K562 (cell line): Measurements from ENCODE around the gene IFI16. TPM values are rescaled to one million over a fixed set of nuclear protein-coding genes. Genes with fewer than 3 reads are reported as not detected.
"Not testable (repeated sequence)": the region's sequence is repeated elsewhere in the genome, so short reads cannot be mapped to it uniquely, and the experiment has no call there.

Source experiments
- ATAC-seq: fragments of 200-7000 bp; cut with Tn5 transposase; 3 replicates; pipeline ENCODE4 v1.9.1; 2020; ENCODE audit warnings: moderate library complexity
- BruUV-seq: library from RNA; stranded (reverse); fragments of 400-500 nt; replicated peaks from 2 replicates; lab custom pipeline; 2021; lab: Mats Ljungman, UMichigan
- CTCF ChIA-PET: fragments of 300-600 bp; formaldehyde crosslinking; extraction: SDS; loops from one replicate; lab custom pipeline; 2021; ENCODE audit warnings: low intra/inter-chr PET ratio; lab: Yijun Ruan, JAX
- POLR2A ChIA-PET: fragments of 300-600, 350-650 bp; sonication (Branson Sonifier 250); formaldehyde crosslinking; extraction: SDS; loops from one replicate; lab custom pipeline; 2021; ENCODE audit warnings: antibody characterized with exemption, inconsistent platforms; lab: Yijun Ruan, JAX
- DNase-seq, 4 experiments: peaks; one replicate each; pipeline versions ENCODE4 v3.0.0 to v3.0.0-alpha.2; 2011 to 2018; ENCODE audit warnings: low spot score in 3 of 4, mixed read lengths in 3 of 4; ENCODE audit errors: extremely low read depth in 1 of 4
- FAIRE-seq: peaks from 2 replicates; lab custom pipeline; 2011; peaks lifted over from hg19 to GRCh38; lab: Jason Lieb, UNC
- H2AFZ ChIP-seq: 2 replicates; pipeline ENCODE4 v1.6.0; 2011; ENCODE audit warnings: low read depth, low read length, control low read depth, inconsistent platforms
- H3K27ac ChIP-seq: fragments of 200-600 bp; 3 replicates; pipeline ENCODE4 v1.8.0; 2011; ENCODE audit warnings: low read depth, mild to moderate bottlenecking, control low read depth, inconsistent platforms, low read length, moderate library complexity, mixed read lengths; ENCODE audit errors: extremely low read depth
- H3K27me3 ChIP-seq, 2 experiments: fragments of 300-600 bp in 1 of 2; 2 replicates in 1 of 2; 3 replicates in 1 of 2; pipeline versions ENCODE4 v1.6.0 to v1.8.0; 2011; ENCODE audit warnings: inconsistent platforms in 2 of 2, low read length in 2 of 2, mild to moderate bottlenecking in 1 of 2, mixed read lengths in 1 of 2, moderate library complexity in 1 of 2; ENCODE audit not compliant: control insufficient read depth in 2 of 2, insufficient read depth in 2 of 2
- H3K36me3 ChIP-seq: fragments of 300-600 bp; 3 replicates; pipeline ENCODE4 v1.8.0; 2011; ENCODE audit warnings: mild to moderate bottlenecking, low read length, inconsistent platforms; ENCODE audit not compliant: control insufficient read depth, insufficient read depth
- H3K4me1 ChIP-seq, 2 experiments: fragments of 200-600 bp in 1 of 2; replicated peaks in 1 of 2; 2 replicates in 1 of 2; 3 replicates in 1 of 2; pipeline versions ENCODE4 v1.5.1 to v1.8.0; 2011; ENCODE audit warnings: inconsistent platforms in 2 of 2, low read length in 2 of 2, mild to moderate bottlenecking in 1 of 2, mixed read lengths in 1 of 2, moderate library complexity in 1 of 2; ENCODE audit not compliant: control insufficient read depth in 2 of 2, insufficient read depth in 2 of 2
- H3K4me2 ChIP-seq: 2 replicates; pipeline ENCODE4 v1.6.1; 2011; ENCODE audit warnings: low read length, control low read depth, inconsistent platforms, mixed read lengths; ENCODE audit not compliant: insufficient read depth
- H3K4me3 ChIP-seq: fragments of 200-600 bp; sonication (generic), shearing (Covaris generic); 2 replicates; pipeline ENCODE4 v1.5.1; 2016; ENCODE audit warnings: control low read depth, inconsistent platforms
- H3K79me2 ChIP-seq: fragments of 200-600 bp; 3 replicates; pipeline ENCODE4 v1.8.0; 2011; ENCODE audit warnings: low read length, inconsistent platforms; ENCODE audit not compliant: control insufficient read depth, insufficient read depth
- H3K9ac ChIP-seq, 2 experiments: 2 replicates each; pipeline versions ENCODE4 v1.6.0 to v1.6.1; 2011; ENCODE audit warnings: low read depth in 2 of 2, low read length in 2 of 2, control low read depth in 1 of 2, inconsistent platforms in 1 of 2, mild to moderate bottlenecking in 1 of 2, mixed read lengths in 1 of 2; ENCODE audit not compliant: insufficient read depth in 1 of 2
- H3K9me1 ChIP-seq: one replicate; pipeline ENCODE4 v1.6.0; 2011; ENCODE audit warnings: inconsistent platforms, mild to moderate bottlenecking, low read length, moderate library complexity; ENCODE audit not compliant: control insufficient read depth, insufficient read depth
- H3K9me3 ChIP-seq: replicated peaks from 2 replicates; pipeline ENCODE4 v1.5.1; 2011; ENCODE audit warnings: low read depth, low read length, inconsistent platforms; ENCODE audit not compliant: control insufficient read depth, insufficient read depth
- H4K20me1 ChIP-seq: replicated peaks from 2 replicates; pipeline ENCODE4 v1.6.1; 2011; ENCODE audit warnings: low read length, inconsistent platforms, mixed read lengths; ENCODE audit not compliant: control insufficient read depth, insufficient read depth
- MEF2A ChIP-seq: IDR thresholded peaks from 2 replicates; pipeline ENCODE4 v1.6.1; 2011; ENCODE audit warnings: low read depth, mild to moderate bottlenecking, low read length, moderate library complexity; ENCODE audit not compliant: control insufficient read depth
- WGBS: fragments of 100-300 bp; shearing (Covaris generic); methylation state at CpG from one replicate; pipeline ENCODE4 v1.1.6; 2016; ENCODE audit warnings: low coverage, mixed read lengths; ENCODE audit not compliant: insufficient coverage; ENCODE audit errors: missing lambda C conversion rate; 5-methylcytosine and 5-hydroxymethylcytosine counted together
- in situ Hi-C: fragments of 300-500 bp; cut with MboI; formaldehyde crosslinking; loops from 4 replicates; pipeline ENCODE4 v1.15.0; 2018; ENCODE audit warnings: inconsistent platforms, mixed read lengths
- intact Hi-C: fragments of 100-400 bp; cut with micrococcal nuclease; formaldehyde crosslinking; loops from 2 replicates; pipeline ENCODE4 v1.14.2; 2022
- polyA plus RNA-seq, 8 experiments: library from polyadenylated mRNA; depleted of rRNA in 4 of 8; stranded (reverse) in 5 of 8; unstranded in 3 of 8; fragments of >200 nt; fragmentation: Nextera tagmentation in 2 of 8; fragmentation: Illumina TruSeq in 1 of 8; extraction: Ambion mirVana in 2 of 8; extraction: Trizol in 1 of 8; gene quantifications; 2 replicates each; pipeline versions ENCODE4 v1.2.1 to v1.2.3, GENCODE V29; 2011 to 2014; ENCODE audit warnings: inconsistent platforms in 1 of 8, missing spikeins in 1 of 8
- total RNA-seq, 7 experiments: library from RNA; depleted of rRNA in 6 of 7; stranded (reverse); fragments of >200 nt in 6 of 7; fragmentation: Illumina TruSeq in 2 of 7; extraction: Trizol in 2 of 7; gene quantifications; 2 replicates each; pipeline versions ENCODE4 v1.2.1 to v1.2.3, GENCODE V29; 2011 to 2021; ENCODE audit warnings: low replicate concordance in 1 of 7

IFI16 gene
- total and polyA plus RNA-seq, 9 of the 15 experiments (the other 6 are each of a cell fraction or from before 2014, with no cell fraction given): 0.70 to 2.8 (median 1.6) TPM

DNA sequence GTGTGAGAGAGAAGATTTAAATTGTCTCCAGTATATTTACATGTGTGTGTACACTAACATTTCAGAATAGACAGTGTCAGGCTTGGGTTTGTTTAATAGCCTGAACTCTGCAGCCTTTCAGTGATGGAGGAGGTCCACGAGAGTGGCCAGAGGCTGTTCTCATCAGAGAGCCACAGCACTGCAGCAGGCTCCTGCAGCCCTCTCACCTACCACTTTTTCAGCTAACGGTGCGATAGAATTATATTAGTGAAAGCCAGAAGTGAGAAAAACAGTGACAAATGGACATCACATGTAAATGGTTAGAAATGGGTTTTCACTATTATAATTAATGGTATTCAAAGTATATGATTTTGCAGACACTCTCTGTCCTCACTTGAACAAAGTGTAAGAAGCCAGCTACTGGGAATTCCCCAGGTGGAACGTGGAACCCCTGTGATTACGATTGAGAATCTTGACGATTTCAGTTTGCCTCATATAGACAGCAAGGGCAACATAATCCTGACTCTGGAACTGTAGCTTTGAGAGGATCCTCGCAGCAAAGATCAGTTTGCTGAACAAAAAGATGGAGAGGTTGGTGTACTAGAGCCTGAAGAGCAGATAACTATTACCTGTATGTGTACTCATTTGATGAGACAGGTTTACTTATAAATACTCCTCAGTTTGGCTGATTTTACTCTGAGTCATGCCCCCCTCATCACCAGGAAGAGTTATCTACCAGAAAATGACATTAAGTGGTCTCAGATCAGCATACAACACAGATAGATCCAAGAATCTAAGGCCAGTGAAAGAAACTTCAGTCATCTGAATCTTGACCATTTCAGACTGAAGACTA is 31.4 kb downstream of the IFI16 start:
- ChIA-PET CTCF (no interaction called here), POLR2A (no interaction called here)
- Histone ChIP-seq H3K79me2 (no peaks in the 10 kb centered on the region), H3K4me2 (no peak overlapping the region), H2AFZ (no peak overlapping the region), H3K9me1 (no peaks in the 10 kb centered on the region), H3K27ac (no peak overlapping the region), H3K9ac (no peak overlapping the region), H3K36me3 (no peaks in the 10 kb centered on the region), H3K4me3 (no peak overlapping the region), H4K20me1 (no peaks in the 10 kb centered on the region), H3K4me1 (no peaks in the 10 kb centered on the region)
- intact Hi-C loops: no loop called here
- WGBS: 0% methylated on average over 7 of the region's 7 CpGs
- DNase-seq (no peak), ATAC-seq (no peak)
- BruUV-seq: no TSS peak
- in situ Hi-C loops: no loop called here
- TF ChIP-seq MEF2A: no peak
- TF ChIP-seq, all 486 proteins: peak for 0
- FAIRE-seq: no peak
- Histone ChIP-seq H3K27me3 (no peaks in the 10 kb centered on the region; a peak in 1 of 5 replicates), H3K9me3 (no peaks in the 10 kb centered on the region)

DNA sequence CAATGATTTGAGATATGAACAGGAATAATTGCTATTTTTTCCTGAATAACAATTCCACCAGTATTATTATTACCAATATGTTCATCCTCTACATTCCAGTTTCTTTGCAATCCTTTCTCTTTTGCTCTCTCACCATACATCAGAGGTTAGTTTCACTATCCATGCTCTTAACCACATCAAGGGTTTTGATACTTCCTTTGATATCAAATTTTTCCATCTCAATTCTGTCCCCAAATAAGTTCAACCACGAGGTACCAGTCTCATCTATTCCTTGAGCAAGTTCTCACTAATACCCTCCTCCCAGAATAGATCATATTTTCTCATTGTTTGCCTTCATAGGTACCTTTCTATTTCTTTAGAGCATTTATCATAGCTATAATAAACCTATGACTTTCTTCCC is 36.8 kb downstream of the IFI16 start:
- POLR2A ChIA-PET, H3K36me3 ChIP-seq: not testable (repeated sequence)

More for the DNA sequence above, 36.8 kb downstream of the IFI16 start:
- H3K9ac ChIP-seq, H3K27me3 ChIP-seq, H3K4me1 ChIP-seq, H3K9me3 ChIP-seq, H3K27ac ChIP-seq, ATAC-seq, H3K4me3 ChIP-seq, FAIRE-seq, DNase-seq, H3K79me2 ChIP-seq, CTCF ChIA-PET, H2AFZ ChIP-seq, intact Hi-C loops, H4K20me1 ChIP-seq, H3K9me1 ChIP-seq, BruUV-seq, in situ Hi-C loops, H3K4me2 ChIP-seq: not testable (repeated sequence)
- 0% methylated on average over 1 of the region's 1 CpG for WGBS
